Activated naive CD8-positive, alpha-beta T cell (primary cell): Measurements from ENCODE around the gene CLCN2.

Experiments
- H3K27ac Mint-ChIP-seq: one replicate; pipeline ENCODE4 v1.8.0; 2021; ENCODE audit warnings: mixed read lengths
- H3K27me3 Mint-ChIP-seq: one replicate; pipeline ENCODE4 v1.8.0; 2021; ENCODE audit warnings: mixed read lengths
- H3K36me3 Mint-ChIP-seq: one replicate; pipeline ENCODE4 v1.8.0; 2021; ENCODE audit warnings: mixed read lengths
- H3K4me1 Mint-ChIP-seq: one replicate; pipeline ENCODE4 v1.8.0; 2021; ENCODE audit warnings: low read depth, mixed read lengths
- H3K4me3 Mint-ChIP-seq: one replicate; pipeline ENCODE4 v1.8.0; 2021; ENCODE audit warnings: mild to moderate bottlenecking, mixed read lengths
- H3K9me3 Mint-ChIP-seq: one replicate; pipeline ENCODE4 v1.8.0; 2021; ENCODE audit warnings: low read depth, mixed read lengths

Gene CLCN2

GRCh38 chr3:184361532-184361931 lies at the start of gene CLCN2, which contains the start of gene POLR2H:
Gene CLCN2, minus strand, starts transcription at chr3:184361605. Its CDS starts 126 bp downstream, at chr3:184361479.
Gene POLR2H, plus strand, starts transcription at chr3:184361710. Its CDS starts 1,783 bp downstream, at chr3:184363493.
- Mint-ChIP-seq H3K27ac (peak within 1 kb of the TSS; percentile 92), H3K4me3 (peak within 1 kb of the TSS; percentile 99), H3K36me3 (peaks cover 10% of the 10 kb centered on the region), H3K4me1 (peaks cover 27% of the 10 kb centered on the region), H3K9me3 (no peaks in the 10 kb centered on the region), H3K27me3 (no peaks in the 10 kb centered on the region)

GRCh38 chr3:184409946-184410500 lies 48.6 kb upstream of the CLCN2 start:
- no peak overlapping the region for H3K4me3 Mint-ChIP-seq
- no peaks in the 10 kb centered on the region for H3K4me1 Mint-ChIP-seq
- H3K9me3 Mint-ChIP-seq, result no peaks in the 10 kb centered on the region
- no peaks in the 10 kb centered on the region for H3K27me3 Mint-ChIP-seq
- no peaks in the 10 kb centered on the region for H3K36me3 Mint-ChIP-seq
- H3K27ac Mint-ChIP-seq, result no peak overlapping the region

- no peak overlapping the region for H3K27ac Mint-ChIP-seq
- no peaks in the 10 kb centered on the region for H3K27me3 Mint-ChIP-seq
- no peaks in the 10 kb centered on the region for H3K4me1 Mint-ChIP-seq
These were observed 48.0 kb upstream of the CLCN2 start for GRCh38 chr3:184409331-184409926.

GRCh38 chr3:184405075-184406030 lies 43.9 kb upstream of the CLCN2 start:
- Mint-ChIP-seq H3K27me3 (peaks cover 11% of the 10 kb centered on the region), H3K4me3 (no peak overlapping the region), H3K36me3 (no peaks in the 10 kb centered on the region), H3K27ac (no peak overlapping the region), H3K4me1 (no peaks in the 10 kb centered on the region), H3K9me3 (no peaks in the 10 kb centered on the region)

More at GRCh38 chr3:184409331-184409926, 48.0 kb upstream of the CLCN2 start:
- no peak overlapping the region for H3K4me3 Mint-ChIP-seq
- no peaks in the 10 kb centered on the region for H3K36me3 Mint-ChIP-seq
- H3K9me3 Mint-ChIP-seq, result no peaks in the 10 kb centered on the region

- H3K4me3 Mint-ChIP-seq, result no peak overlapping the region
- no peaks in the 10 kb centered on the region for H3K9me3 Mint-ChIP-seq
- H3K27ac Mint-ChIP-seq, result no peak overlapping the region
- peaks cover 13% of the 10 kb centered on the region for H3K27me3 Mint-ChIP-seq
- no peaks in the 10 kb centered on the region for H3K4me1 Mint-ChIP-seq
- H3K36me3 Mint-ChIP-seq, result no peaks in the 10 kb centered on the region
These were observed 38.0 kb upstream of the CLCN2 start for GRCh38 chr3:184399410-184399809.

GRCh38 chr3:184395320-184395660 lies 33.9 kb upstream of the CLCN2 start:
- H3K27me3 Mint-ChIP-seq, result peaks cover 3% of the 10 kb centered on the region
- no peak overlapping the region for H3K4me3 Mint-ChIP-seq
- no peaks in the 10 kb centered on the region for H3K36me3 Mint-ChIP-seq
- H3K27ac Mint-ChIP-seq, result no peak overlapping the region
- H3K4me1 Mint-ChIP-seq, result no peaks in the 10 kb centered on the region
- H3K9me3 Mint-ChIP-seq, result no peaks in the 10 kb centered on the region

GRCh38 chr3:184391266-184391665 lies 29.9 kb upstream of the CLCN2 start:
- Mint-ChIP-seq H3K9me3 (no peaks in the 10 kb centered on the region), H3K27ac (no peak overlapping the region), H3K4me1 (no peaks in the 10 kb centered on the region), H3K36me3 (no peaks in the 10 kb centered on the region), H3K27me3 (no peaks in the 10 kb centered on the region), H3K4me3 (no peak overlapping the region)

- peaks cover 2% of the 10 kb centered on the region for H3K27me3 Mint-ChIP-seq
- no peaks in the 10 kb centered on the region for H3K9me3 Mint-ChIP-seq
- no peak overlapping the region for H3K27ac Mint-ChIP-seq
- no peak overlapping the region for H3K4me3 Mint-ChIP-seq
- no peaks in the 10 kb centered on the region for H3K36me3 Mint-ChIP-seq
- H3K4me1 Mint-ChIP-seq, result no peaks in the 10 kb centered on the region
These were observed 28.6 kb upstream of the CLCN2 start for GRCh38 chr3:184389935-184390528.

GRCh38 chr3:184389384-184389783 lies 28.0 kb upstream of the CLCN2 start:
- no peak overlapping the region for H3K27ac Mint-ChIP-seq
- H3K27me3 Mint-ChIP-seq, result peaks cover 4% of the 10 kb centered on the region
- no peaks in the 10 kb centered on the region for H3K36me3 Mint-ChIP-seq
- no peaks in the 10 kb centered on the region for H3K9me3 Mint-ChIP-seq
- H3K4me3 Mint-ChIP-seq, result no peak overlapping the region
- H3K4me1 Mint-ChIP-seq, result no peaks in the 10 kb centered on the region

- no peaks in the 10 kb centered on the region for H3K9me3 Mint-ChIP-seq
- no peak overlapping the region for H3K4me3 Mint-ChIP-seq
- no peaks in the 10 kb centered on the region for H3K36me3 Mint-ChIP-seq
- H3K4me1 Mint-ChIP-seq, result no peaks in the 10 kb centered on the region
- H3K27ac Mint-ChIP-seq, result no peak overlapping the region
- H3K27me3 Mint-ChIP-seq, result peaks cover 9% of the 10 kb centered on the region
These were observed 27.5 kb upstream of the CLCN2 start for GRCh38 chr3:184388936-184389230.

GRCh38 chr3:184388164-184388935 lies 26.9 kb upstream of the CLCN2 start:
- no peak overlapping the region for H3K27ac Mint-ChIP-seq
- no peaks in the 10 kb centered on the region for H3K36me3 Mint-ChIP-seq
- H3K9me3 Mint-ChIP-seq, result no peaks in the 10 kb centered on the region
- H3K4me1 Mint-ChIP-seq, result no peaks in the 10 kb centered on the region
- H3K27me3 Mint-ChIP-seq, result peaks cover 9% of the 10 kb centered on the region
- no peak overlapping the region for H3K4me3 Mint-ChIP-seq

GRCh38 chr3:184387174-184387714 lies 25.8 kb upstream of the CLCN2 start:
- no peak overlapping the region for H3K27ac Mint-ChIP-seq
- H3K9me3 Mint-ChIP-seq, result no peaks in the 10 kb centered on the region
- no peak overlapping the region for H3K4me3 Mint-ChIP-seq
- no peaks in the 10 kb centered on the region for H3K4me1 Mint-ChIP-seq
- H3K36me3 Mint-ChIP-seq, result no peaks in the 10 kb centered on the region
- H3K27me3 Mint-ChIP-seq, result peaks cover 9% of the 10 kb centered on the region

GRCh38 chr3:184386047-184386806 lies 24.8 kb upstream of the CLCN2 start:
- Mint-ChIP-seq H3K9me3 (no peaks in the 10 kb centered on the region), H3K27ac (no peak overlapping the region), H3K27me3 (peaks cover 11% of the 10 kb centered on the region), H3K4me1 (no peaks in the 10 kb centered on the region), H3K36me3 (no peaks in the 10 kb centered on the region), H3K4me3 (no peak overlapping the region)
